Neural cell (in vitro differentiated cells): ENCODE data around the gene RAD50. TPM values are rescaled to one million over a fixed set of nuclear protein-coding genes. Genes with fewer than 3 reads are reported as not detected.
"Not testable (repeated sequence)": the region's sequence is repeated elsewhere in the genome, so short reads cannot be mapped to it uniquely, and the experiment has no call there.

Experiments used
- H2AFZ ChIP-seq: fragments of 200-600, 300-800 bp; sonication (generic), shearing (Covaris generic); 2 replicates; pipeline ENCODE4 v1.6.0; 2014; ENCODE audit warnings: low read depth, mild to moderate bottlenecking, antibody characterized with exemption, low read length, moderate library complexity
- H3F3A ChIP-seq: fragments of 200-600 bp; shearing (Covaris generic); 2 replicates; pipeline ENCODE4 v1.6.1; 2016; ENCODE audit warnings: mild to moderate bottlenecking, moderate library complexity, mixed read lengths, antibody characterized with exemption, low read length; ENCODE audit not compliant: insufficient read depth, poor library complexity, severe bottlenecking
- H3K27ac ChIP-seq: fragments of 200-600, 300-800 bp; sonication (generic), shearing (Covaris generic); 2 replicates; pipeline ENCODE4 v1.5.1; 2014; ENCODE audit warnings: mild to moderate bottlenecking, low read length, moderate library complexity
- H3K27me3 ChIP-seq: fragments of 300-800, 200-600 bp; sonication (generic), shearing (Covaris generic); 2 replicates; pipeline ENCODE4 v1.6.0; 2014; ENCODE audit warnings: mild to moderate bottlenecking, low read depth, low read length, moderate library complexity; ENCODE audit not compliant: insufficient read depth
- H3K36me3 ChIP-seq: fragments of 300-800, 200-600 bp; sonication (generic), shearing (Covaris generic); 2 replicates; pipeline ENCODE4 v1.5.1; 2014; ENCODE audit warnings: mild to moderate bottlenecking, antibody characterized with exemption, low read length, moderate library complexity; ENCODE audit not compliant: insufficient read depth
- H3K4me2 ChIP-seq: fragments of 300-800, 200-600 bp; sonication (generic), shearing (Covaris generic); 2 replicates; pipeline ENCODE4 v1.6.0; 2014; ENCODE audit warnings: mild to moderate bottlenecking, low read length
- H3K4me3 ChIP-seq: fragments of 300-800, 200-600 bp; sonication (generic), shearing (Covaris generic); 2 replicates; pipeline ENCODE4 v1.5.1; 2014; ENCODE audit warnings: mild to moderate bottlenecking, low read length, moderate library complexity
- H3K79me2 ChIP-seq: fragments of 200-600 bp; shearing (Covaris generic); replicated peaks from 2 replicates; pipeline ENCODE4 v1.6.0; 2014; ENCODE audit warnings: mild to moderate bottlenecking, low read length, moderate library complexity; ENCODE audit not compliant: insufficient read depth
- H3K9ac ChIP-seq: fragments of 300-800, 200-600 bp; sonication (generic), shearing (Covaris generic); 2 replicates; pipeline ENCODE4 v1.6.1; 2016; ENCODE audit warnings: mild to moderate bottlenecking, low read length, mixed read lengths
- H3K9me2 ChIP-seq: fragments of 200-600 bp; shearing (Covaris generic); 2 replicates; pipeline ENCODE4 v1.6.1; 2016; ENCODE audit warnings: mild to moderate bottlenecking, low read length, mixed read lengths; ENCODE audit not compliant: insufficient read depth
- H3K9me3 ChIP-seq: fragments of 200-600, 300-800 bp; sonication (generic), shearing (Covaris generic); 2 replicates; pipeline ENCODE4 v1.6.1; 2016; ENCODE audit warnings: mild to moderate bottlenecking, mixed run types, low read length, moderate library complexity, mixed read lengths
- H4K20me1 ChIP-seq: fragments of 200-600 bp; shearing (Covaris generic); 2 replicates; pipeline ENCODE4 v1.6.1; 2016; ENCODE audit warnings: mild to moderate bottlenecking, mixed run types; ENCODE audit not compliant: insufficient read depth
- EP300 ChIP-seq: fragments of 450-650 bp; conservative IDR thresholded peaks from 2 replicates; pipeline ENCODE4 v1.6.1; 2014; ENCODE audit warnings: antibody characterized with exemption, mild to moderate bottlenecking, moderate library complexity; ENCODE audit not compliant: poor library complexity, severe bottlenecking
- EZH2 ChIP-seq: fragments of 200-600, 300-800 bp; shearing (Covaris generic), sonication (generic); IDR thresholded peaks from 2 replicates; pipeline ENCODE4 v1.6.1; 2014; ENCODE audit warnings: antibody characterized with exemption, low read length, borderline replicate concordance, mild to moderate bottlenecking; ENCODE audit not compliant: insufficient read depth, poor library complexity, severe bottlenecking
- MXI1 ChIP-seq: fragments of 450-650 bp; conservative IDR thresholded peaks from 2 replicates; pipeline ENCODE4 v1.6.1; 2014; ENCODE audit warnings: antibody characterized with exemption, mild to moderate bottlenecking; ENCODE audit not compliant: poor library complexity, severe bottlenecking
- POLR2AphosphoS5 ChIP-seq: IDR thresholded peaks from 2 replicates; pipeline ENCODE4 v1.6.1; 2012
- RAD21 ChIP-seq: fragments of 450-650 bp; conservative IDR thresholded peaks from 2 replicates; pipeline ENCODE4 v1.6.1; 2014; ENCODE audit warnings: antibody characterized with exemption, mild to moderate bottlenecking, moderate library complexity
- SMC3 ChIP-seq: fragments of 450-650 bp; conservative IDR thresholded peaks from 2 replicates; pipeline ENCODE4 v1.6.1; 2014; ENCODE audit warnings: antibody characterized with exemption, mild to moderate bottlenecking, moderate library complexity; ENCODE audit not compliant: poor library complexity
- TAF1 ChIP-seq: IDR thresholded peaks from 2 replicates; pipeline ENCODE4 v1.6.1; 2012; ENCODE audit warnings: low read depth
- polyA plus RNA-seq: library from polyadenylated mRNA; depleted of rRNA; stranded (reverse); fragments of >200 nt; gene quantifications from 2 replicates; pipeline ENCODE4 v1.2.3, GENCODE V29; 2014
- TF ChIP-seq, protein P1 (sequence below): IDR thresholded peaks from 2 replicates; pipeline ENCODE4 v1.6.1; 2012; ENCODE audit warnings: borderline replicate concordance
- TF ChIP-seq, protein P2 (sequence below): fragments of 450-650 bp; IDR thresholded peaks from 2 replicates; pipeline ENCODE4 v1.5.1; 2014; ENCODE audit warnings: antibody characterized with exemption, mild to moderate bottlenecking, moderate library complexity; ENCODE audit not compliant: poor library complexity, severe bottlenecking

RAD50 gene
- polyA plus RNA-seq, 1 donor from 2014 or later, result 6.7 TPM

DNA sequence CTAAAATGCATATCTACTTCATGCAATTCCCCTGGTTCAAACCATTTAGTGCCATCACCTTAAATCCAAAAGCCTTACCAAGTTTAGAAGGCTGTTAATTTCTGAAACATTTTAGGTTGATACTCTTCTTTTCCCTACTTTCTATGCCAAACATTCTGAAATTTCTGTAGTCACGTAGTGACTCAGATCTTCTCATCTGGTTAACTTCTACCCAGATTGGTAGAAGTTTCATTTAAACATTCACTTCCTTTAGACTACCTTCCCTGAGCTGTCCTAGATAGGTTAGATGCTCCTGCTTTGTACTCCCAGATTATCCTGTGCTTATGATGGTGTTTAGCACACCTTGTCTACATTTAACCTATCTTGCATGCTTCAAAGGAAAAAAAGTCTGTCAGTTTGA, 9.9 kb downstream of the RAD50 start:
- Histone ChIP-seq H3F3A (no peaks in the 10 kb centered on the region), H3K27ac (no peak overlapping the region), H3K79me2 (no peaks in the 10 kb centered on the region), H3K4me2 (no peak overlapping the region), H3K9ac (no peak overlapping the region), H3K4me3 (no peak overlapping the region), H2AFZ (no peak overlapping the region), H3K9me2 (no peaks in the 10 kb centered on the region), H3K36me3 (no peaks in the 10 kb centered on the region), H4K20me1 (no peaks in the 10 kb centered on the region), H3K9me3 (no peaks in the 10 kb centered on the region), H3K27me3 (no peaks in the 10 kb centered on the region)
- TF ChIP-seq SMC3, result no peak
- TF ChIP-seq, protein P1, sequence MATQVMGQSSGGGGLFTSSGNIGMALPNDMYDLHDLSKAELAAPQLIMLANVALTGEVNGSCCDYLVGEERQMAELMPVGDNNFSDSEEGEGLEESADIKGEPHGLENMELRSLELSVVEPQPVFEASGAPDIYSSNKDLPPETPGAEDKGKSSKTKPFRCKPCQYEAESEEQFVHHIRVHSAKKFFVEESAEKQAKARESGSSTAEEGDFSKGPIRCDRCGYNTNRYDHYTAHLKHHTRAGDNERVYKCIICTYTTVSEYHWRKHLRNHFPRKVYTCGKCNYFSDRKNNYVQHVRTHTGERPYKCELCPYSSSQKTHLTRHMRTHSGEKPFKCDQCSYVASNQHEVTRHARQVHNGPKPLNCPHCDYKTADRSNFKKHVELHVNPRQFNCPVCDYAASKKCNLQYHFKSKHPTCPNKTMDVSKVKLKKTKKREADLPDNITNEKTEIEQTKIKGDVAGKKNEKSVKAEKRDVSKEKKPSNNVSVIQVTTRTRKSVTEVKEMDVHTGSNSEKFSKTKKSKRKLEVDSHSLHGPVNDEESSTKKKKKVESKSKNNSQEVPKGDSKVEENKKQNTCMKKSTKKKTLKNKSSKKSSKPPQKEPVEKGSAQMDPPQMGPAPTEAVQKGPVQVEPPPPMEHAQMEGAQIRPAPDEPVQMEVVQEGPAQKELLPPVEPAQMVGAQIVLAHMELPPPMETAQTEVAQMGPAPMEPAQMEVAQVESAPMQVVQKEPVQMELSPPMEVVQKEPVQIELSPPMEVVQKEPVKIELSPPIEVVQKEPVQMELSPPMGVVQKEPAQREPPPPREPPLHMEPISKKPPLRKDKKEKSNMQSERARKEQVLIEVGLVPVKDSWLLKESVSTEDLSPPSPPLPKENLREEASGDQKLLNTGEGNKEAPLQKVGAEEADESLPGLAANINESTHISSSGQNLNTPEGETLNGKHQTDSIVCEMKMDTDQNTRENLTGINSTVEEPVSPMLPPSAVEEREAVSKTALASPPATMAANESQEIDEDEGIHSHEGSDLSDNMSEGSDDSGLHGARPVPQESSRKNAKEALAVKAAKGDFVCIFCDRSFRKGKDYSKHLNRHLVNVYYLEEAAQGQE, result no peak
- TF ChIP-seq, protein P2, sequence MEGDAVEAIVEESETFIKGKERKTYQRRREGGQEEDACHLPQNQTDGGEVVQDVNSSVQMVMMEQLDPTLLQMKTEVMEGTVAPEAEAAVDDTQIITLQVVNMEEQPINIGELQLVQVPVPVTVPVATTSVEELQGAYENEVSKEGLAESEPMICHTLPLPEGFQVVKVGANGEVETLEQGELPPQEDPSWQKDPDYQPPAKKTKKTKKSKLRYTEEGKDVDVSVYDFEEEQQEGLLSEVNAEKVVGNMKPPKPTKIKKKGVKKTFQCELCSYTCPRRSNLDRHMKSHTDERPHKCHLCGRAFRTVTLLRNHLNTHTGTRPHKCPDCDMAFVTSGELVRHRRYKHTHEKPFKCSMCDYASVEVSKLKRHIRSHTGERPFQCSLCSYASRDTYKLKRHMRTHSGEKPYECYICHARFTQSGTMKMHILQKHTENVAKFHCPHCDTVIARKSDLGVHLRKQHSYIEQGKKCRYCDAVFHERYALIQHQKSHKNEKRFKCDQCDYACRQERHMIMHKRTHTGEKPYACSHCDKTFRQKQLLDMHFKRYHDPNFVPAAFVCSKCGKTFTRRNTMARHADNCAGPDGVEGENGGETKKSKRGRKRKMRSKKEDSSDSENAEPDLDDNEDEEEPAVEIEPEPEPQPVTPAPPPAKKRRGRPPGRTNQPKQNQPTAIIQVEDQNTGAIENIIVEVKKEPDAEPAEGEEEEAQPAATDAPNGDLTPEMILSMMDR, result no peak
- TF ChIP-seq TAF1, result no peak

DNA sequence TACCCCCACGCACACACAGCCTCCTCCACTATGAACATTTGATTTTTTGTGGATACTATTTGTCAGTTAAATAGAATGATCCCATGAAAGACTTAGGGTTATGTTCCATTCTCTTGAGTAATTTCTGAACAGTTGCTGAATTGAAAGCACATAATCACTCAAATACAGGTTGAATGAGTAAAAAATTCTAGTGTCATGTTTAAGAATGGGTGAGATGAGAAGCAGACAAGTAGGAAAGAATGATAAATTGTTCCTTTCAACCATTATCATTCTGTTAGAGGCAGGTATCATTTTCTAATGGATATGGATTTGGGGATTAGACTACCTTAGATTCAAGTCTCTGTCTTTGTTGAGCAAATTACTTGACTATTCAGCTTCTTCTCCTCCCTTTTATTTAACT, 19.3 kb downstream of the RAD50 start:
- Histone ChIP-seq H3K9me2 (no peaks in the 10 kb centered on the region), H2AFZ (no peak overlapping the region), H3K79me2 (no peaks in the 10 kb centered on the region), H4K20me1 (no peaks in the 10 kb centered on the region), H3K27ac (no peak overlapping the region), H3K4me2 (no peak overlapping the region), H3K27me3 (no peaks in the 10 kb centered on the region), H3K9ac (no peak overlapping the region), H3K36me3 (no peaks in the 10 kb centered on the region), H3K4me3 (no peak overlapping the region), H3F3A (no peaks in the 10 kb centered on the region), H3K9me3 (no peaks in the 10 kb centered on the region)
- TF ChIP-seq TAF1, result no peak
- TF ChIP-seq, protein P2, result no peak
- no peak for TF ChIP-seq EP300
- no peak for TF ChIP-seq EZH2
- no peak for TF ChIP-seq SMC3
- no peak for TF ChIP-seq MXI1
- no peak for TF ChIP-seq POLR2AphosphoS5
- TF ChIP-seq RAD21, result no peak
- TF ChIP-seq, protein P1, result no peak

DNA sequence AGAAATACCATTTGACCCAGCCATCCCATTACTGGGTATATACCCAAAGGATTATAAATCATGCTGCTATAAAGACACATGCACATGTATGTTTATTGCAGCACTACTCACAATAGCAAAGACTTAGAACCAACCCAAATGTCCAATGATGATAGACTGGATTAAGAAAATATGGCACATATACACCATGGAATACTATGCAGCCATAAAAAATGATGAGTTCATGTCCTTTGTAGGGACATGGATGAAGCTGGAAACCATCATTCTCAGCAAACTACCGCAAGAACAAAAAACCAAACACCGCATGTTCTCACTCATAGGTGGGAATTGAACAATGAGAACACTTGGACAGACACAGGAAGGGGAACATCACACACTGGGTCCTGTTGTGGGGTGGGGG, 27.8 kb downstream of the RAD50 start:
- H3K9me2 ChIP-seq, H3K27ac ChIP-seq, H3K4me2 ChIP-seq, H3K9me3 ChIP-seq, H3K27me3 ChIP-seq, H2AFZ ChIP-seq, H4K20me1 ChIP-seq, H3K79me2 ChIP-seq, H3F3A ChIP-seq, H3K36me3 ChIP-seq, H3K4me3 ChIP-seq, H3K9ac ChIP-seq: not testable (repeated sequence)
